ENCODE measurements around the gene SLC4A1AP. TPM values are rescaled to one million over a fixed set of nuclear protein-coding genes. Genes with fewer than 3 reads are reported as not detected.

SLC4A1AP gene
- total RNA-seq, 1 experiment from 2014 or later, result 29.1 TPM

DNA sequence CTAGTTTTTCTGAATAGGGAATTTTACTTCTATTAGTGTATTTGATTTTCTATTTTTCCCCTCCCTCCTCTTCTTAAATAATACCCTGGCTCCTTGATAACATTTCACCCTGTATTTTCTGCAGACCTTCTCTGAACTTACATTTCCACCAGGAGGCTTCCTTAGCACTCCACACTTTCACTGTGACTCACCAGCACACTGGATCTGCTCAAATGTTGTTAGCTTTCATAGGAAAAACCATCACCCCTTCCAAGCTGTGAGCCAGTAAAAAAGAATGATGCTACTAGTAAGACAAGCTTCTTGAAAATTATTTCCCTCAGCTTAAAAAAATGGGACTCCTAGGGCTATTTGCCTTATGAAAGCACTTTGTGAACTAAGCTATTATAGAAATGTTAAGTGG is 16.4 kb upstream of the SLC4A1AP start:
- Histone ChIP-seq H3K27ac (ENCODE audit: low read length) (no peak overlapping the region), H3K36me3 (ENCODE audit: low read depth, low read length) (peaks cover 57% of the 10 kb centered on the region; the same call in 1 of the 2 replicates), H3K9me2 (replicated peaks; ENCODE audit: low read length) (no peaks in the 10 kb centered on the region), H3K4me2 (ENCODE audit: low read length) (no peak overlapping the region), H3K9me3 (ENCODE audit: low read length) (no peaks in the 10 kb centered on the region), H3F3A (ENCODE audit: low read length, unreplicated experiment) (no peaks in the 10 kb centered on the region), H3K79me2 (ENCODE audit: low read length) (no peaks in the 10 kb centered on the region), H3K27me3 (ENCODE audit: low read length) (no peaks in the 10 kb centered on the region), H3K4me3 (ENCODE audit: low read length) (no peak overlapping the region), H2AFZ (ENCODE audit: low read length) (no peak overlapping the region), H3K4me1 (ENCODE audit: insufficient read depth, low read length) (peaks cover 2% of the 10 kb centered on the region), H3K9ac (ENCODE audit: low read length) (no peak overlapping the region), H4K20me1 (ENCODE audit: low read length) (no peaks in the 10 kb centered on the region)
- ChIA-PET POLR2A (ENCODE audit: unreplicated experiment) (no interaction called here), CTCF (interaction anchor here (0.6 to 0.7 kb wide), 2 partner anchors 16 to 36 kb away, joined by 3 to 4 read pairs; partner anchors contain the start of gene SUPT7L)
- TF ChIP-seq, protein P1, sequence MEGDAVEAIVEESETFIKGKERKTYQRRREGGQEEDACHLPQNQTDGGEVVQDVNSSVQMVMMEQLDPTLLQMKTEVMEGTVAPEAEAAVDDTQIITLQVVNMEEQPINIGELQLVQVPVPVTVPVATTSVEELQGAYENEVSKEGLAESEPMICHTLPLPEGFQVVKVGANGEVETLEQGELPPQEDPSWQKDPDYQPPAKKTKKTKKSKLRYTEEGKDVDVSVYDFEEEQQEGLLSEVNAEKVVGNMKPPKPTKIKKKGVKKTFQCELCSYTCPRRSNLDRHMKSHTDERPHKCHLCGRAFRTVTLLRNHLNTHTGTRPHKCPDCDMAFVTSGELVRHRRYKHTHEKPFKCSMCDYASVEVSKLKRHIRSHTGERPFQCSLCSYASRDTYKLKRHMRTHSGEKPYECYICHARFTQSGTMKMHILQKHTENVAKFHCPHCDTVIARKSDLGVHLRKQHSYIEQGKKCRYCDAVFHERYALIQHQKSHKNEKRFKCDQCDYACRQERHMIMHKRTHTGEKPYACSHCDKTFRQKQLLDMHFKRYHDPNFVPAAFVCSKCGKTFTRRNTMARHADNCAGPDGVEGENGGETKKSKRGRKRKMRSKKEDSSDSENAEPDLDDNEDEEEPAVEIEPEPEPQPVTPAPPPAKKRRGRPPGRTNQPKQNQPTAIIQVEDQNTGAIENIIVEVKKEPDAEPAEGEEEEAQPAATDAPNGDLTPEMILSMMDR (conservative IDR thresholded peaks at IDR 0.05; ENCODE audit: low read depth, low read length), result no peak
- no peak for TF ChIP-seq EZH2phosphoT487 (IDR thresholded peaks at IDR 0.05; ENCODE audit: borderline replicate concordance, low read length)
- no peak for TF ChIP-seq EZH2 (IDR thresholded peaks at IDR 0.05; ENCODE audit: low read length, unreplicated experiment)
- ATAC-seq (peak; percentile 55), DNase-seq (no peak)
- BruUV-seq (replicated peaks), result no TSS peak
- intact Hi-C loops (cut with micrococcal nuclease), result no loop called here

DNA sequence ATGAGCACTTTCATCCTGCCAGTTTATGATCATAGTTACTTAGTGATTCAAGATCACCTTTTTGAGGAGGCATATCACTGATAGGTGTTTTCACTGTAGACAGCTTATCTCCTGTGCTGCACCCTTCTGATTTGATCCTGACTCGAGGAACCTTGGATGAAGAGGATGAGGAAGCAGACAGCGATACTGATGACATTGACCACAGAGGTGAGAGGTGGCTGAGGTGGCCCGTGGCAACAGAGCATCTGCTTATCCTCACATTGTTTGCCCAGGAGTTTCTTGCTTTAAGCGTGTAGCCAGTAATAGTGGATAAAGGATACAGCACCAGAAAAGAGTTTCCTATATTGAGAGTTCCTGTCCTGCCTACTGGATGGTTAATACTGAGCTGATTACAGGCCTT is 16.0 kb upstream of the SLC4A1AP start:
- Histone ChIP-seq H3K79me2 (ENCODE audit: low read length) (no peaks in the 10 kb centered on the region), H3K9me2 (replicated peaks; ENCODE audit: low read length) (no peaks in the 10 kb centered on the region), H3K36me3 (ENCODE audit: low read depth, low read length) (peaks cover 59% of the 10 kb centered on the region; the same call in 1 of the 2 replicates), H4K20me1 (ENCODE audit: low read length) (no peaks in the 10 kb centered on the region), H3K9ac (ENCODE audit: low read length) (no peak overlapping the region), H2AFZ (ENCODE audit: low read length) (no peak overlapping the region), H3K9me3 (ENCODE audit: low read length) (no peaks in the 10 kb centered on the region), H3K27ac (ENCODE audit: low read length) (no peak overlapping the region), H3K4me2 (ENCODE audit: low read length) (no peak overlapping the region), H3K4me1 (ENCODE audit: insufficient read depth, low read length) (peaks cover 7% of the 10 kb centered on the region), H3F3A (ENCODE audit: low read length, unreplicated experiment) (no peaks in the 10 kb centered on the region), H3K4me3 (ENCODE audit: low read length) (no peak overlapping the region), H3K27me3 (ENCODE audit: low read length) (no peaks in the 10 kb centered on the region)
- ATAC-seq (no peak), DNase-seq (no peak)
- BruUV-seq (replicated peaks), result no TSS peak
- TF ChIP-seq EZH2 (IDR thresholded peaks at IDR 0.05; ENCODE audit: low read length, unreplicated experiment), result no peak
- TF ChIP-seq, protein P1 (conservative IDR thresholded peaks at IDR 0.05; ENCODE audit: low read depth, low read length), result no peak
- no peak for TF ChIP-seq EZH2phosphoT487 (IDR thresholded peaks at IDR 0.05; ENCODE audit: borderline replicate concordance, low read length)
- intact Hi-C loops (cut with micrococcal nuclease), result no loop called here
- ChIA-PET CTCF (interaction anchor here (0.6 to 0.7 kb wide), 2 partner anchors 16 to 36 kb away, joined by 3 to 4 read pairs; partner anchors contain the start of gene SUPT7L), POLR2A (ENCODE audit: unreplicated experiment) (no interaction called here)

DNA sequence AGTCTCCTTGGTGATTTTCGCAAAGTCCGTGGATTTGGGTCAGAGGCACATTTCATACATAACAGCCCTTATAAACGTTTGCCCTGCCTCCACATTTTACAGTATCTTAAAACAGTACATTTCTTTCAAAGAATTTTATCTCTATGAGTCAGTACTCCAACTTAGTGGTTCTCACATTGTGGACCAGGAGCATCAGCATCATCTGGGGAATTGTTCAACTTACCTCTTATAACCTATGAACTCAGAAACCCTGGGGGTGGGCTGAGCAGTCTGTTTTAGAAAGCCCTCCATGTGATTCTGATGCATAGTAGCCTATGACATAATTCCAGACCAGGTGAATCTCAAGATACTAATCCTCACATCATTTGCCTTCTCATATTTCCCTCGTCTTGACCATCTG is 12.6 kb upstream of the SLC4A1AP start:
- no peak for DNase-seq
- TF ChIP-seq EZH2phosphoT487 (IDR thresholded peaks at IDR 0.05; ENCODE audit: borderline replicate concordance, low read length) (no peak), EZH2 (IDR thresholded peaks at IDR 0.05; ENCODE audit: low read length, unreplicated experiment) (no peak)
- TF ChIP-seq, protein P1 (conservative IDR thresholded peaks at IDR 0.05; ENCODE audit: low read depth, low read length), result no peak
- no peak overlapping the region for H3K27ac ChIP-seq (ENCODE audit: low read length)
- BruUV-seq (replicated peaks), result no TSS peak
- H3K9me2 ChIP-seq (replicated peaks; ENCODE audit: low read length), result no peaks in the 10 kb centered on the region
- no peaks in the 10 kb centered on the region for H3F3A ChIP-seq (ENCODE audit: low read length, unreplicated experiment)
- H3K9me3 ChIP-seq (ENCODE audit: low read length), result no peaks in the 10 kb centered on the region
- ChIA-PET POLR2A (ENCODE audit: unreplicated experiment) (no interaction called here), CTCF (no interaction called here)
- intact Hi-C loops (cut with micrococcal nuclease), result loop anchor here (10.0 kb wide), 1 partner anchor 246 kb away; the partner anchor contains the start of gene PPM1G
- H2AFZ ChIP-seq (ENCODE audit: low read length), result no peak overlapping the region
- H3K4me3 ChIP-seq (ENCODE audit: low read length), result no peak overlapping the region
- no peak for ATAC-seq
- no peak overlapping the region for H3K4me2 ChIP-seq (ENCODE audit: low read length)
- H3K79me2 ChIP-seq (ENCODE audit: low read length), result no peaks in the 10 kb centered on the region
- H3K27me3 ChIP-seq (ENCODE audit: low read length), result no peaks in the 10 kb centered on the region
- peaks cover 36% of the 10 kb centered on the region for H3K4me1 ChIP-seq (ENCODE audit: insufficient read depth, low read length)
- H4K20me1 ChIP-seq (ENCODE audit: low read length), result no peaks in the 10 kb centered on the region
- no peak overlapping the region for H3K9ac ChIP-seq (ENCODE audit: low read length)
- peaks cover 60% of the 10 kb centered on the region; the same call in 1 of the 2 replicates for H3K36me3 ChIP-seq (ENCODE audit: low read depth, low read length)
